M059J (cell line): ENCODE results near the gene OR2H2. TPM values are rescaled to one million over a fixed set of nuclear protein-coding genes. Genes with fewer than 3 reads are reported as not detected.

Experiments used
- DNase-seq: peaks from one replicate; pipeline ENCODE4 v3.0.0-alpha.2; 2012; ENCODE audit warnings: low read depth
- total RNA-seq: library from RNA; depleted of rRNA; stranded (reverse); fragments of >200 nt; shearing (Covaris generic); gene quantifications from 2 replicates; pipeline ENCODE4 v1.2.3, GENCODE V29; 2014; rRNA removed

Gene OR2H2
- total RNA-seq, 1 experiment from 2014 or later: not detected

DNA sequence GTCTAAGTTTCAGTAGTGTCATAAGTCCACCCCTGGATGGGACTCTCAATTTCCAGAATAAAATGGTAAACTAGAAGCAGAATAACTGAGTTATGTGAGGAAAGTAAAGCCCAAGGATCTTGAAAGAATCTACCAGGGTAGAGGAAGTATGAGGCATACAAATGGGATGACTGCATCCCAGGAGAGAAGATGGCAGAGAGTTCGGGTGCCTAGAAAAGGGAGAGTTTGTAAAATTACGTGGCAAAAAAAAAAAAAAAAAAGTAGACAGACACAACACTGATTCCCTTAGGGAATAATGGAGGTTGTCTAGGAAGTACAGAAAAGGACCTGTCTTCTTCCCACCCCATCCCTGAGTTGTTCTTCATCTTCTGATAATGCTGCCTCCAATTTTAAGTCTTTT, 44.6 kb downstream of the OR2H2 start:
- DNase-seq: no peak

DNA sequence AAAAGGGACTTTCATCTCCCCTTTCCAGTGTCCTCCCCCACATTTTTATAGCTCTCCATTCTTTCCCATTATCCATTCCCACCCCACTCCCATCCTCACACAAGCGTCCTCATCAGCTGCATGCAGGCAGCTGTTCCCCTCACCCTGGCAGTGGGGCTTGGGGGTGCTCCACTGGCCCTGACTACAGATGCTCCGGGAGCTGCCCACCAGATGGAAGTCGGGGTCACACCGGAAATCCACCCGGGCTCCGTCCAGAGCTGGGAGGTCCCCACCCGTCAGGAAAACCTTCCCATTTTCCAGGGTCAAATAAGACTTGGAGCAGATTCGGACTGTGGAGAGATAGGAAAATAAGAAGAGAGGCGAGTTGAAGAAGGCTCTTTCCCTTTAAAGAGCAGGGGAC, 45.4 kb downstream of the OR2H2 start:
- no peak for DNase-seq

GRCh38 chr6:29631209-29631810, 46.4 kb downstream of the OR2H2 start:
- no peak for DNase-seq

DNA sequence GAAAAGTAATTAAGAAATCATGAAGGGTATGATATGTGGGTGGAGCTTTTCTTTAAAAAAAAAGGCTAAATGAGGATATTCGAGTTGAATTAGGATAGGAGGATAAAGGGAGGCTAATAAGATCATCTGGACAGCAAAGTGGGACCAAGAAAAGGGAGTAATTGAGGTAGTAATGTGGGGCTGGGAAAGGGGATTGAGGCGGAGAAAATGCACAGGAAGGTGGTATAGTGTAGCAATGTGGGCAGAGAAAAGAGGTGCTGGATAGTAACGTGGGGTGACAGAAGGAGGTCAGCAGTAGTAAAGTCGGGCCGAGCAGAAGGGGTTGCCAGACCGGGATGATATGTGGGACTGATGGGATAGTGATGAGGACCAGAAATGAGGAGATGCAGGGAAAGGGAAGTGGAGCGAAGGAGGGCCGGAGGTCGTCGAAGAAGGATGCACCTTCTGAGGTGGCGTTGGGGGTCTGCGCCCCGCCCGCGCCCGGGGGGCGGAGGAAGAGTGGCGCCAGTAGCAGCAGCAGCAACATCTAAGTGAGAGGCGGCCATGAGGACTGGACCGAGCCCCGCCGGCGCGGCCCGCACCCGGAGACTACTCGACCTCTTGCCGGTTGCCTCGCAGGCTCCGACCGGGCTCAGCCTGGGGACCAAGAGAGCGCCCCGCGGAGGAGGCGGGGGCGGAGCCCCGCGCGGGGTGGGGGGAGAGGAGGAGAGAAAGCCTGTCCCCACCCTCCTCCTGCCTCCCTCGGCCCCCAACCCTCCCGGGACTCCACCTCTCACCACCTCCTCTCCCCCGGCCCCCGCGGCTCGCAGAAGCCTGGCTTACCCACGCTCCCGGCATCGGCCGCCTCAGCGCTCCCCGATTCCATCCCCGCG, 47.2 kb downstream of the OR2H2 start:
- DNase-seq: peak; percentile 72

DNA sequence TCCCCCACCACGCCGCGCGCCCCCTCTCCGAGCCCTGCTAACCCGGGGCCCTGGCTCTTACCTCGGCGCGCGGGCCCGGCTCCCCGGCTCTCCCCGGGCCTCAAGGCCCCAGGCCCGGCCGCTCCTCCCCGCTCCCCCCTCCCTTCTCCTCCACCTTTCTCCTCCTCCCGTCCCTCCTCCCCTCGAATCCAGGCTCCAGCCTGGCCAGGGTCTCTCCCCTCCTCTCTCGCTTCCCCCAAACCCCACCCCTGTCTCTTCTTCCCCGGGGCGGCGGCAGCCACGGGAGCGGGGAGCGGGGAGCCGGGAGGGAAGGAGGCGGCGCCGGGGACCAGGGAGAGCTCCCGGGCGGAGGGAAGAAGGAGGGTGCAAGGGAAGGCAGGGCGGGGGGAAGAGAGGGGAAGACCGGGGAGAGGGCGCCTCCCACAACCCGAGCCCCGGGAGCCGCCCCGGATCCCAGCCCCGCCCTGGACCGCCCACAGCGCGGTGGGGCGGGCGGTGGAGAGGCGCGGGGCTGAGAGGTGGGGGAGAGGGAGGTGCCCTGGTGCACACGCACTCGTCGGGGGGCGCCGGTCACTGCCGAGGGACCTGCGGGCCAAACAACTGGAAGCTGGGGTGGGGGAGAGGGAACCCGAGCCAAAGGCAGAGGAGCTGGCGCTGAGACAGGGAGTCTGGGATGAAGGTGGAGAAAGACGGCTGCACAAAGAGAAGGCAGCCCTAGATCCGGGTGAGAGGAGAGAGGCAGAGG, 48.0 kb downstream of the OR2H2 start, which contains the start of gene GABBR1:
Gene GABBR1 (minus strand): TSS at position 395 of the 745 bp plus-strand sequence. CDS start 798 bp downstream, outside the sequence.
- DNase-seq: peak; percentile 94

GRCh38 chr6:29633534-29633905, 48.6 kb downstream of the OR2H2 start:
- DNase-seq: no peak

DNA sequence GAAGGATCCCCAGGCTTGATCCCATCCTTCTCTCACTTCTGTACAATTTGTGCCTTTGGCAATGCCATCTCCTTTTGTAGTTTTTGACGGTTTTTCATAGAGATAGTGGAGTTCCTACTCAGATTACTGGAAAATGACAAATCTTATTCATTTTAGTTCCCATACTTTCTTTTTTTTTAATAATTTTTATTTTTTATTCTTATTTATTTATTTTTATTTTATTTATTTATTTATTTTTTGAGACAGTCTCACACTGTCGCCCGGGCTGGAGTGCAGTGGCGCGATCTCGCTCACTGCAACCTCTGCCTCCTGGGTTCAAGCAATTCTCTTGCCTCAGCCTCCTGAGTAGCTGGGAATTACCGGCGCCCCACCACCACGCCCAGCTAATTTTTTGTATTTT, 52.3 kb downstream of the OR2H2 start:
- DNase-seq: no peak

Other genes starting within 250 kb of the OR2H2 start
- not detected in 2 replicates for gene OR5V1, start 216.3 kb upstream of the OR2H2 start, total RNA-seq
- not detected in 2 replicates for gene OR12D3, start 209.8 kb upstream of the OR2H2 start, total RNA-seq
- not detected in 2 replicates for gene OR12D2, start 189.5 kb upstream of the OR2H2 start, total RNA-seq
- gene OR12D1, start 170.2 kb upstream of the OR2H2 start, total RNA-seq: not detected in 2 replicates
- not detected in 2 replicates for gene OR10C1, start 145.8 kb upstream of the OR2H2 start, total RNA-seq
- gene OR11A1, start 128.1 kb upstream of the OR2H2 start, total RNA-seq: not detected in 2 replicates
- not detected in 2 replicates for gene OR2H1, start 128.0 kb upstream of the OR2H2 start, total RNA-seq
- gene MAS1L, start 97.2 kb upstream of the OR2H2 start, total RNA-seq: not detected in 2 replicates
- 0.17 TPM in 1 of 2 replicates, not detected in the other for gene UBD, start 25.4 kb upstream of the OR2H2 start, total RNA-seq
- 2.1 TPM in 2 replicates for gene GABBR1, start 48.1 kb downstream of the OR2H2 start, total RNA-seq
- not detected in 2 replicates for gene MOG, start 72.0 kb downstream of the OR2H2 start, total RNA-seq
- 0.05 TPM in 1 of 2 replicates, not detected in the other for gene ZFP57, start 96.0 kb downstream of the OR2H2 start, total RNA-seq
- 379 and 414 TPM in 2 replicates for gene HLA-F, start 138.3 kb downstream of the OR2H2 start, total RNA-seq
- gene HLA-G, start 242.7 kb downstream of the OR2H2 start, total RNA-seq: not detected in 2 replicates